ENCODE measurements around the gene LRSAM1.

- TF ChIP-seq CTCF (IDR thresholded peaks at IDR 0.05; ENCODE audit: insufficient read depth, low read length, poor library complexity, severe bottlenecking) (no peak), EZH2phosphoT487 (conservative IDR thresholded peaks at IDR 0.05; ENCODE audit: low read length) (no peak)
Measured at GRCh38 chr9:127539982-127540663, 88.8 kb downstream of the LRSAM1 start.

Data from SU-DHL-6 (cell line).